Lung (tissue), 12 donors: Measurements from ENCODE around the gene IL1RAPL1. TPM values are rescaled to one million over a fixed set of nuclear protein-coding genes. Genes with fewer than 3 reads are reported as not detected.

ENCODE experiments used
- ATAC-seq: fragments of 200-7000 bp; cut with Tn5 transposase; one replicate; pipeline ENCODE4 v1.9.1; 2020; ENCODE audit warnings: moderate number of reproducible peaks; ENCODE audit not compliant: insufficient read depth, low FRiP score
- DNase-seq, 3 donors: peaks; one replicate each; pipeline ENCODE4 v3.0.0-alpha.2; 2013 to 2017
- H3K27ac ChIP-seq, 2 donors: one replicate each; pipeline ENCODE4 v1.5.1; 2013; ENCODE audit warnings: mild to moderate bottlenecking in 2 of 2, moderate library complexity in 2 of 2, control low read depth in 1 of 2, inconsistent platforms in 1 of 2, low read depth in 1 of 2, low read length in 1 of 2
- H3K27me3 ChIP-seq, 3 donors: one replicate each; pipeline ENCODE4 v1.5.1; 2013; ENCODE audit warnings: low read length in 2 of 3; ENCODE audit not compliant: control insufficient read depth in 3 of 3, insufficient read depth in 3 of 3
- H3K36me3 ChIP-seq, 4 donors: one replicate each; pipeline ENCODE4 v1.5.1; 2013; ENCODE audit warnings: low read length in 4 of 4, mild to moderate bottlenecking in 1 of 4, moderate library complexity in 1 of 4; ENCODE audit not compliant: control insufficient read depth in 4 of 4, insufficient read depth in 4 of 4
- H3K4me1 ChIP-seq, 5 donors: one replicate each; pipeline ENCODE4 v1.5.1; 2013; ENCODE audit warnings: low read length in 5 of 5, mild to moderate bottlenecking in 2 of 5, moderate library complexity in 1 of 5; ENCODE audit not compliant: control insufficient read depth in 5 of 5, insufficient read depth in 5 of 5
- H3K4me3 ChIP-seq: one replicate; pipeline ENCODE4 v1.5.1; 2013; ENCODE audit warnings: mild to moderate bottlenecking, control low read depth, moderate library complexity
- H3K9ac ChIP-seq, 2 donors: one replicate each; pipeline ENCODE4 v1.5.1; 2013; ENCODE audit warnings: low read length in 2 of 2, control low read depth in 1 of 2; ENCODE audit not compliant: insufficient read depth in 1 of 2
- H3K9me3 ChIP-seq, 4 donors: one replicate each; pipeline ENCODE4 v1.5.1; 2013; ENCODE audit warnings: low read length in 3 of 4, mild to moderate bottlenecking in 1 of 4, moderate library complexity in 1 of 4; ENCODE audit not compliant: control insufficient read depth in 4 of 4, insufficient read depth in 3 of 4
- CTCF ChIP-seq: IDR thresholded peaks from 2 replicates; pipeline ENCODE4 v1.5.1; 2012; ENCODE audit warnings: mild to moderate bottlenecking; ENCODE audit errors: control extremely low read depth, extremely low read depth
- WGBS, 2 donors: extraction: QIAGEN DNeasy Blood & Tissue Kit; methylation state at CpG; one replicate each; pipeline ENCODE4 v1.1.7; 2013; 5-methylcytosine and 5-hydroxymethylcytosine counted together
- polyA plus RNA-seq, 2 donors: library from polyadenylated mRNA; stranded (reverse); fragments of 200-250 nt; gene quantifications; one replicate each; pipeline ENCODE4 v1.2.1, GENCODE V29; 2013
- total RNA-seq, 2 donors: library from RNA; depleted of rRNA in 1 of 2; stranded (reverse); fragments of >200 nt in 1 of 2; gene quantifications; one replicate each; pipeline ENCODE4 v1.2.1, GENCODE V29; 2014 to 2021
- donor health status: control.
- donor health status: control.
- donor health status: Bipolar disorder and iron deficiency.
- donor health status: healthy.
- donor health status: DM: yes; HTN: yes; CAD: no.

Gene IL1RAPL1
- total and polyA plus RNA-seq, 4 donors: 2.2 TPM; not detected in 3

GRCh38 chrX:29506729-29507128 is 919.5 kb downstream of the IL1RAPL1 start:
- Histone ChIP-seq H3K9ac (no peak overlapping the region), H3K4me3 (no peak overlapping the region), H3K9me3 (peaks cover 0 to 2% (median 0%) of the 10 kb centered on the region in 4 donors), H3K27me3 (peaks cover 0 to 2% (median 0%) of the 10 kb centered on the region in 3 donors), H3K27ac (no peak overlapping the region), H3K36me3 (no peaks in the 10 kb centered on the region), H3K4me1 (no peaks in the 10 kb centered on the region)
- no peak for TF ChIP-seq CTCF
- ATAC-seq (no peak), DNase-seq (no peak)
- WGBS, 2 donors: 79 to 83% methylated on average over 1 of the region's 1 CpG

DNA sequence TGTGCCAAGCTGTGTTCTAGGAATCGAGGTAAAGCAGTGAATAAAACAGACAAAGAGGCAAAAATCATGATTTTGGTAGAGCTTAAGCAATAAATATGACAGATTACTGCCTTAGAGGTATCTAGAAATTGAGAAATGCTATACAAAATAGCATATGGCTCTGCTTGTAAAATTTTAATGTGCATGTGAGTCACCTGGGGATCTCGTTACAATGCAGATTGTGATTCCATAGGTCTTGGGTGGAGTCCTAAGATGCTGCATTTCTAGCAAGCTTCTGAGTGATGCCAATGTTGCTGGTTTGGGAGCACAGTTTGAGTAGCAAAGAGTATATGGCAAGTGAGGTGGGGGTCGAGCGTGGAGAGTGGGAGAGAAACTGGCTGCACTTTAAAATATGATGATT is 930.9 kb downstream of the IL1RAPL1 start:
- no peaks in the 10 kb centered on the region for H3K9me3 ChIP-seq
- no peak for TF ChIP-seq CTCF
- no peaks in the 10 kb centered on the region for H3K36me3 ChIP-seq
- DNase-seq: no peak
- H3K9ac ChIP-seq: no peak overlapping the region
- H3K4me3 ChIP-seq: no peak overlapping the region
- H3K27me3 ChIP-seq: no peaks in the 10 kb centered on the region
- H3K4me1 ChIP-seq: no peaks in the 10 kb centered on the region
- 57 to 91% methylated on average over 4 of the region's 4 CpGs for WGBS, 2 donors
- no peak overlapping the region for H3K27ac ChIP-seq
- ATAC-seq: no peak

- DNase-seq: peak in 1 of 3 donors; percentile 13
- Histone ChIP-seq H3K9me3 (no peaks in the 10 kb centered on the region), H3K36me3 (no peaks in the 10 kb centered on the region), H3K4me3 (no peak overlapping the region), H3K27ac (no peak overlapping the region), H3K27me3 (peaks cover 0 to 6% (median 0%) of the 10 kb centered on the region in 3 donors), H3K9ac (no peak overlapping the region), H3K4me1 (no peaks in the 10 kb centered on the region)
- no peak for ATAC-seq
- 48 to 55% methylated on average over 1 of the region's 1 CpG for WGBS, 2 donors
- TF ChIP-seq CTCF: no peak
Observed at GRCh38 chrX:29528281-29528680, 941.0 kb downstream of the IL1RAPL1 start.

- DNase-seq: no peak
- H3K27me3 ChIP-seq: peaks cover 0 to 4% (median 0%) of the 10 kb centered on the region in 3 donors
- WGBS, 2 donors: 67 to 92% methylated on average over 2 of the region's 2 CpGs
- ATAC-seq: no peak
- no peaks in the 10 kb centered on the region for H3K9me3 ChIP-seq
- H3K9ac ChIP-seq: no peak overlapping the region
- H3K4me1 ChIP-seq: no peaks in the 10 kb centered on the region
- no peak for TF ChIP-seq CTCF
- H3K27ac ChIP-seq: no peak overlapping the region
- H3K36me3 ChIP-seq: no peaks in the 10 kb centered on the region
- no peak overlapping the region for H3K4me3 ChIP-seq
Observed at GRCh38 chrX:29530501-29530900, 943.3 kb downstream of the IL1RAPL1 start.
